Liver (tissue), 9 donors: ENCODE data around the gene B3GAT1. TPM values are rescaled to one million over a fixed set of nuclear protein-coding genes. Genes with fewer than 3 reads are reported as not detected.

ENCODE experiments used
- DNase-seq: peaks from one replicate; pipeline ENCODE4 v3.0.0-alpha.2; 2017; ENCODE audit warnings: low spot score
- H3K27ac ChIP-seq, 2 donors: one replicate each; pipeline ENCODE4 v1.7.0; 2013; ENCODE audit warnings: inconsistent platforms in 2 of 2, low read length in 2 of 2, control low read depth in 1 of 2, low read depth in 1 of 2, mild to moderate bottlenecking in 1 of 2
- H3K27me3 ChIP-seq, 4 donors: one replicate each; pipeline versions ENCODE4 v1.6.1 to v1.7.0; 2013; ENCODE audit warnings: low read length in 3 of 4, inconsistent platforms in 1 of 4, mild to moderate bottlenecking in 1 of 4, moderate library complexity in 1 of 4; ENCODE audit not compliant: control insufficient read depth in 4 of 4, insufficient read depth in 4 of 4
- H3K36me3 ChIP-seq, 4 donors: one replicate each; pipeline versions ENCODE4 v1.6.1 to v1.7.0; 2013; ENCODE audit warnings: low read length in 3 of 4, mild to moderate bottlenecking in 3 of 4, low read depth in 1 of 4, moderate library complexity in 1 of 4; ENCODE audit not compliant: control insufficient read depth in 4 of 4, insufficient read depth in 3 of 4
- H3K4me1 ChIP-seq, 4 donors: one replicate each; pipeline versions ENCODE4 v1.6.1 to v1.7.0; 2013; ENCODE audit warnings: low read length in 3 of 4, mild to moderate bottlenecking in 3 of 4, moderate library complexity in 1 of 4; ENCODE audit not compliant: control insufficient read depth in 4 of 4, insufficient read depth in 4 of 4
- H3K4me3 ChIP-seq, 3 donors: one replicate each; pipeline versions ENCODE4 v1.6.1 to v1.7.0; 2013; ENCODE audit warnings: low read length in 3 of 3, control low read depth in 1 of 3, low read depth in 1 of 3, mild to moderate bottlenecking in 1 of 3
- H3K9ac ChIP-seq, 2 donors: one replicate each; pipeline ENCODE4 v1.7.0; 2013; ENCODE audit warnings: low read length in 2 of 2, mild to moderate bottlenecking in 2 of 2, moderate library complexity in 2 of 2, control low read depth in 1 of 2, low read depth in 1 of 2
- H3K9me3 ChIP-seq, 4 donors: one replicate each; pipeline versions ENCODE4 v1.6.1 to v1.7.0; 2013; ENCODE audit warnings: low read length in 3 of 4; ENCODE audit not compliant: control insufficient read depth in 4 of 4
- FOXA1 ChIP-seq: IDR thresholded peaks from 2 replicates; pipeline ENCODE4 v1.6.1; 2016; ENCODE audit warnings: antibody characterized with exemption
- FOXA2 ChIP-seq: IDR thresholded peaks from 2 replicates; pipeline ENCODE4 v1.6.1; 2016; ENCODE audit warnings: antibody characterized with exemption
- GABPA ChIP-seq, 2 donors: IDR thresholded peaks in 1 of 2; conservative IDR thresholded peaks in 1 of 2; 2 replicates each; pipeline ENCODE4 v1.6.1; 2016; ENCODE audit warnings: antibody characterized with exemption in 2 of 2, mild to moderate bottlenecking in 1 of 2, moderate library complexity in 1 of 2
- HNF4A ChIP-seq, 2 donors: conservative IDR thresholded peaks; 2 replicates each; pipeline ENCODE4 v1.6.1; 2016; ENCODE audit warnings: antibody characterized with exemption in 2 of 2, mild to moderate bottlenecking in 2 of 2
- HNF4G ChIP-seq: IDR thresholded peaks from 2 replicates; pipeline ENCODE4 v1.6.1; 2016; ENCODE audit warnings: antibody characterized with exemption
- NR2F2 ChIP-seq: IDR thresholded peaks from 2 replicates; pipeline ENCODE4 v1.6.1; 2016; ENCODE audit warnings: antibody characterized with exemption
- RAD21 ChIP-seq, 2 donors: IDR thresholded peaks; 2 replicates each; pipeline ENCODE4 v1.6.1; 2016; ENCODE audit warnings: antibody characterized with exemption in 2 of 2, mild to moderate bottlenecking in 2 of 2
- RXRA ChIP-seq, 2 donors: IDR thresholded peaks; 2 replicates each; pipeline ENCODE4 v1.6.1; 2017 to 2018; ENCODE audit warnings: antibody characterized with exemption in 2 of 2, mild to moderate bottlenecking in 1 of 2
- SP1 ChIP-seq: IDR thresholded peaks from 2 replicates; pipeline ENCODE4 v1.6.1; 2018; ENCODE audit warnings: antibody characterized with exemption, mild to moderate bottlenecking
- TAF1 ChIP-seq: conservative IDR thresholded peaks from 2 replicates; pipeline ENCODE4 v1.6.1; 2016; ENCODE audit warnings: antibody characterized with exemption, mild to moderate bottlenecking
- YY1 ChIP-seq: IDR thresholded peaks from 2 replicates; pipeline ENCODE4 v1.6.1; 2016; ENCODE audit warnings: antibody characterized with exemption, mild to moderate bottlenecking
- WGBS: extraction: QIAGEN DNeasy Blood & Tissue Kit; methylation state at CpG from one replicate; pipeline ENCODE4 v1.1.7; 2013; 5-methylcytosine and 5-hydroxymethylcytosine counted together
- polyA plus RNA-seq, 2 donors: library from polyadenylated mRNA; stranded (reverse) in 1 of 2; unstranded in 1 of 2; fragments of 200-250 nt in 1 of 2; fragments of >200 nt in 1 of 2; fragmentation: Nextera tagmentation in 1 of 2; extraction: Ambion mirVana in 1 of 2; gene quantifications; one replicate each; pipeline versions ENCODE4 v1.2.1 to v1.2.3, GENCODE V29; 2013 to 2015
- total RNA-seq, 2 donors: library from RNA; depleted of rRNA; stranded (reverse); fragments of >200 nt; gene quantifications; one replicate each; pipeline ENCODE4 v1.2.3, GENCODE V29; 2014
- TF ChIP-seq, protein P1 (sequence below): IDR thresholded peaks from 2 replicates; pipeline ENCODE4 v1.6.1; 2016; ENCODE audit warnings: antibody characterized with exemption, mild to moderate bottlenecking
- TF ChIP-seq, protein P2 (sequence below): fragments of 150-350 bp; IDR thresholded peaks from 2 replicates; pipeline ENCODE4 v1.5.1; 2017; ENCODE audit warnings: improper control_type of control experiment, low read depth, low read length; ENCODE audit not compliant: missing input control
- TF ChIP-seq, protein P3 (sequence below): IDR thresholded peaks from 2 replicates; pipeline ENCODE4 v1.6.1; 2016; ENCODE audit warnings: antibody characterized with exemption
- TF ChIP-seq, protein P4 (sequence below): IDR thresholded peaks from 2 replicates; pipeline ENCODE4 v1.6.1; 2016; ENCODE audit warnings: antibody characterized with exemption
- TF ChIP-seq, protein P5 (sequence below): IDR thresholded peaks from 2 replicates; pipeline ENCODE4 v1.6.1; 2016; ENCODE audit warnings: antibody characterized with exemption
- donor health status: healthy.
- donor health status: healthy.
- donor health status: healthy.
- donor health status: healthy.
- donor health status: healthy.

B3GAT1 gene
- total and polyA plus RNA-seq, 4 donors = 0.13 to 6.6 (median 0.25) TPM; not detected in 1

DNA sequence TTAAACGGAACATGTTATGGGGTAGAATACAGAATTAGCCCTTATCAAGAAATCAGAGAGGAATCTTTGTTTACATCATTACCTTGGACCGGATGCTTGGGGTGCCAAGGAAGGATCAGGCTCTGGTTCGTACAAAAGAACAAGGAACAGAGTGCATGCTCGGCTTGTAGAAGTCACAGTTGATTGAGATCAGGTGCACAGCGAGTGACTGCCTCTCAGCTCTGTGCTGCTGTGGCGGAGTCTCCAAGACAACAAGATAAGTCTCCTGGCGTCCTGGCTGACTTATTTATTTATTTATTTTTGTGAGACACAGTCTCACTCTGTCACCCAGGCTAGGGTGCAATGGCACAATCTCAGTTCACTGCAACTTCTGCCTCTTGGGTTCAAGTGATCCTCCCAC is 48.5 kb downstream of the B3GAT1 start:
- TF ChIP-seq HNF4A (conservative IDR thresholded peaks at IDR 0.05) = no peak
- TF ChIP-seq, protein P1, sequence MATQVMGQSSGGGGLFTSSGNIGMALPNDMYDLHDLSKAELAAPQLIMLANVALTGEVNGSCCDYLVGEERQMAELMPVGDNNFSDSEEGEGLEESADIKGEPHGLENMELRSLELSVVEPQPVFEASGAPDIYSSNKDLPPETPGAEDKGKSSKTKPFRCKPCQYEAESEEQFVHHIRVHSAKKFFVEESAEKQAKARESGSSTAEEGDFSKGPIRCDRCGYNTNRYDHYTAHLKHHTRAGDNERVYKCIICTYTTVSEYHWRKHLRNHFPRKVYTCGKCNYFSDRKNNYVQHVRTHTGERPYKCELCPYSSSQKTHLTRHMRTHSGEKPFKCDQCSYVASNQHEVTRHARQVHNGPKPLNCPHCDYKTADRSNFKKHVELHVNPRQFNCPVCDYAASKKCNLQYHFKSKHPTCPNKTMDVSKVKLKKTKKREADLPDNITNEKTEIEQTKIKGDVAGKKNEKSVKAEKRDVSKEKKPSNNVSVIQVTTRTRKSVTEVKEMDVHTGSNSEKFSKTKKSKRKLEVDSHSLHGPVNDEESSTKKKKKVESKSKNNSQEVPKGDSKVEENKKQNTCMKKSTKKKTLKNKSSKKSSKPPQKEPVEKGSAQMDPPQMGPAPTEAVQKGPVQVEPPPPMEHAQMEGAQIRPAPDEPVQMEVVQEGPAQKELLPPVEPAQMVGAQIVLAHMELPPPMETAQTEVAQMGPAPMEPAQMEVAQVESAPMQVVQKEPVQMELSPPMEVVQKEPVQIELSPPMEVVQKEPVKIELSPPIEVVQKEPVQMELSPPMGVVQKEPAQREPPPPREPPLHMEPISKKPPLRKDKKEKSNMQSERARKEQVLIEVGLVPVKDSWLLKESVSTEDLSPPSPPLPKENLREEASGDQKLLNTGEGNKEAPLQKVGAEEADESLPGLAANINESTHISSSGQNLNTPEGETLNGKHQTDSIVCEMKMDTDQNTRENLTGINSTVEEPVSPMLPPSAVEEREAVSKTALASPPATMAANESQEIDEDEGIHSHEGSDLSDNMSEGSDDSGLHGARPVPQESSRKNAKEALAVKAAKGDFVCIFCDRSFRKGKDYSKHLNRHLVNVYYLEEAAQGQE = no peak
- TF ChIP-seq NR2F2 = no peak
- TF ChIP-seq, protein P2, sequence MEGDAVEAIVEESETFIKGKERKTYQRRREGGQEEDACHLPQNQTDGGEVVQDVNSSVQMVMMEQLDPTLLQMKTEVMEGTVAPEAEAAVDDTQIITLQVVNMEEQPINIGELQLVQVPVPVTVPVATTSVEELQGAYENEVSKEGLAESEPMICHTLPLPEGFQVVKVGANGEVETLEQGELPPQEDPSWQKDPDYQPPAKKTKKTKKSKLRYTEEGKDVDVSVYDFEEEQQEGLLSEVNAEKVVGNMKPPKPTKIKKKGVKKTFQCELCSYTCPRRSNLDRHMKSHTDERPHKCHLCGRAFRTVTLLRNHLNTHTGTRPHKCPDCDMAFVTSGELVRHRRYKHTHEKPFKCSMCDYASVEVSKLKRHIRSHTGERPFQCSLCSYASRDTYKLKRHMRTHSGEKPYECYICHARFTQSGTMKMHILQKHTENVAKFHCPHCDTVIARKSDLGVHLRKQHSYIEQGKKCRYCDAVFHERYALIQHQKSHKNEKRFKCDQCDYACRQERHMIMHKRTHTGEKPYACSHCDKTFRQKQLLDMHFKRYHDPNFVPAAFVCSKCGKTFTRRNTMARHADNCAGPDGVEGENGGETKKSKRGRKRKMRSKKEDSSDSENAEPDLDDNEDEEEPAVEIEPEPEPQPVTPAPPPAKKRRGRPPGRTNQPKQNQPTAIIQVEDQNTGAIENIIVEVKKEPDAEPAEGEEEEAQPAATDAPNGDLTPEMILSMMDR = no peak
- TF ChIP-seq RXRA (IDR thresholded peaks at IDR 0.05) = no peak
- TF ChIP-seq, protein P3, sequence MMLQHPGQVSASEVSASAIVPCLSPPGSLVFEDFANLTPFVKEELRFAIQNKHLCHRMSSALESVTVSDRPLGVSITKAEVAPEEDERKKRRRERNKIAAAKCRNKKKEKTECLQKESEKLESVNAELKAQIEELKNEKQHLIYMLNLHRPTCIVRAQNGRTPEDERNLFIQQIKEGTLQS = no peak
- no peak for TF ChIP-seq GABPA (IDR thresholded peaks at IDR 0.05 in 1 of 2, conservative IDR thresholded peaks at IDR 0.05 in 1 of 2)
- TF ChIP-seq, protein P4, sequence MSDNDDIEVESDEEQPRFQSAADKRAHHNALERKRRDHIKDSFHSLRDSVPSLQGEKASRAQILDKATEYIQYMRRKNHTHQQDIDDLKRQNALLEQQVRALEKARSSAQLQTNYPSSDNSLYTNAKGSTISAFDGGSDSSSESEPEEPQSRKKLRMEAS = no peak
- no peak for TF ChIP-seq YY1
- no peak for TF ChIP-seq HNF4G
- no peak for TF ChIP-seq FOXA2
- TF ChIP-seq, protein P5, sequence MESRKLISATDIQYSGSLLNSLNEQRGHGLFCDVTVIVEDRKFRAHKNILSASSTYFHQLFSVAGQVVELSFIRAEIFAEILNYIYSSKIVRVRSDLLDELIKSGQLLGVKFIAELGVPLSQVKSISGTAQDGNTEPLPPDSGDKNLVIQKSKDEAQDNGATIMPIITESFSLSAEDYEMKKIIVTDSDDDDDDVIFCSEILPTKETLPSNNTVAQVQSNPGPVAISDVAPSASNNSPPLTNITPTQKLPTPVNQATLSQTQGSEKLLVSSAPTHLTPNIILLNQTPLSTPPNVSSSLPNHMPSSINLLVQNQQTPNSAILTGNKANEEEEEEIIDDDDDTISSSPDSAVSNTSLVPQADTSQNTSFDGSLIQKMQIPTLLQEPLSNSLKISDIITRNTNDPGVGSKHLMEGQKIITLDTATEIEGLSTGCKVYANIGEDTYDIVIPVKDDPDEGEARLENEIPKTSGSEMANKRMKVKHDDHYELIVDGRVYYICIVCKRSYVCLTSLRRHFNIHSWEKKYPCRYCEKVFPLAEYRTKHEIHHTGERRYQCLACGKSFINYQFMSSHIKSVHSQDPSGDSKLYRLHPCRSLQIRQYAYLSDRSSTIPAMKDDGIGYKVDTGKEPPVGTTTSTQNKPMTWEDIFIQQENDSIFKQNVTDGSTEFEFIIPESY = no peak
- TF ChIP-seq RAD21 (IDR thresholded peaks at IDR 0.05) = no peak
- TF ChIP-seq TAF1 = no peak
- TF ChIP-seq FOXA1 = no peak
- H3K4me3 ChIP-seq = no peak overlapping the region
- H3K9me3 ChIP-seq = no peaks in the 10 kb centered on the region
- H3K4me1 ChIP-seq = peaks cover 0 to 3% (median 0%) of the 10 kb centered on the region in 4 donors
- no peak for DNase-seq
- WGBS = 87% methylated on average over 7 of the region's 7 CpGs
- no peak overlapping the region for H3K9ac ChIP-seq
- no peaks in the 10 kb centered on the region for H3K27me3 ChIP-seq
- no peaks in the 10 kb centered on the region for H3K36me3 ChIP-seq
- no peak overlapping the region for H3K27ac ChIP-seq

DNA sequence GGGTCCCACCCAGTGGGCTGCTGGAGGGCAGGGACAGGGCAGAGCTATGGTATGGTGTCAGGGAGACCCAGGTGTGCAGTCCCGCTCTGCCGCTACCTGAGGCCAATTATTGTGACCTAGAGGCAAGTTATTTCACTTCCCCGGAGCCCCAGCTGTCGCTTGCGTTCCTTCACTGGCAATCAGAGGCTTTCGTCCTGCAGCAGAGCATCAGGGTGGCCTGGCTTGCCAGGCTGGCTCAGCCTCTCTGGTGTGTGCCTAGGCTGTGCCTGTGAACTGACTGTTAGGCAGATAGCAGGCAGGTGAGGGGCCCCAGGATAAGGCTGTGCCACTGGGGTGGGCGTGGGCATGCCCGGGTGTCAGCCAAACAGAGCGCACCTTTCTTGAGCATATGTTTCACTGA is 48.9 kb downstream of the B3GAT1 start:
- no peaks in the 10 kb centered on the region for H3K36me3 ChIP-seq
- no peaks in the 10 kb centered on the region for H3K9me3 ChIP-seq
- WGBS = 93% methylated on average over 9 of the region's 9 CpGs
- no peaks in the 10 kb centered on the region for H3K27me3 ChIP-seq
- H3K4me3 ChIP-seq = no peak overlapping the region
- no peak for DNase-seq
- peaks cover 0 to 3% (median 0%) of the 10 kb centered on the region in 4 donors for H3K4me1 ChIP-seq
- no peak overlapping the region for H3K27ac ChIP-seq
- no peak overlapping the region for H3K9ac ChIP-seq
- TF ChIP-seq, protein P1 = no peak
- TF ChIP-seq, protein P5 = no peak
- TF ChIP-seq, protein P3 = no peak
- TF ChIP-seq SP1 = no peak
